GM19025 (cell line): ENCODE data around the gene FAM47E.

ENCODE experiments used
- ATAC-seq: cut with Tn5 transposase; IDR thresholded peaks from one replicate; pipeline ENCODE4 v1.9.1; 2021; ENCODE audit warnings: mild to moderate bottlenecking, low read depth, moderate library complexity; ENCODE audit not compliant: unreplicated experiment

FAM47E gene

DNA sequence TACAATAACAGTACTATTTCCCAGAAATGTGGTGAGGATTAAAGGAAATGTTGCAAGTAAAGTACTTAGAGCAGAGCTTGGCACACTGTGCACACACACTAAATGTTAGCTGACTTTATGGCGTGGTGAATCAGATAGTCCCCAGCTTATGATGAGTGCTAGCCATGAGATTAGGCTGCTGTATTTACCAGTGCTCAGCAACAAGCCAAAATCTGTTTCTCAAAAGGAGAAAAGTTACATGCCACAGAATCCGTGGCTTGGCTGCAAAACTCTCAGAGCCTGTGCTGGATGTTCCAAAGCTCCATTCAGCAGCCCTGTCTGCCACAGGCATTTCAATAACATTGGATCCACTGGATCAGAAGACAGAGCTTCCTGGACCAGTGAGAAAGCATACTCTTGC lies 42.3 kb downstream of the FAM47E start:
- no peak for ATAC-seq

DNA sequence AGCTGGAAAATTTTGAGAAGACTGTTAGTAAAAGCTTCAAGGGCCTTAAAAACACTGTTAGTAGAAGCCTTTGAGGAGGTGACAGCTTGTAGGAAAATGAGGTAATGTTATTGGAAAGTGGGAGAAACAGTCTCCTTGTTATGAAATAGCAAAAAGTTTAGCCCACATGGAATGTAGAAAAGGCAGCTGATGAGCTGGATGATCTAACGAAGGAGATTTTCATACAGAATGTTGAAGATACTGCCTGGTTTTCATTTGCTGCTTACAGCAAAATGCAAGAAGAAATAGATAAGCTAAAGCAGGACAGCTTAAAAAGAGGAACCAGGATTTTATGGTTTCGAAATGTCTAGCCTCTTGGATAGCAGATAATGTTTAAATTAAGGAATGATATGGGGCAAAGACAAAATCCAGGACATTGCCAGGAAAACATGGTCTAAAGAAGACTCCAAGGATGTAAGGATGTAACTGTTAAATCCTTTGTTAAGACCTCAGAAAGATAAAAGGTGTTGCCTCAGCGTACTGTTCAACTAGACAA lies 44.8 kb downstream of the FAM47E start:
- no peak for ATAC-seq

- ATAC-seq, result no peak
These were observed 46.7 kb downstream of the FAM47E start for GRCh38 chr4:76298227-76298626.

DNA sequence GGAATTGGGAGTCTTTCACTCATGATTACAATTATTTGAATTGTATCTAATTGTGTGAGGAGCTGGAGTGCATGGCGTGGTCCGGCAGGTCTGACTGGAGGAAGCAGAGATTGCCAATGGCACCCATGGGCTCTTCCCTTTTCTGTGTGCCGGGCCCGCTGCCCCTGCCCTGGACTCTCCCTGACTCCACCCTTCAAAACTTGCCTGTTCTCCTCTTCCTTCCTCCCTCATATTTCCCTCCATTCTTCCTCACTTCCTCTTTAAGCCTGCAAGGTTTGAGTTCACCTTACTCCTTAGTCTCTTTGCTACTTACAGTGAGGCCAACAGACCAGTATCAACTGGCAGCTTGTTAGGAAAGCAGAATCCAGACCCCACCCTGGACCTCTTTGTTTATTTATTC lies 48.5 kb downstream of the FAM47E start:
- no peak for ATAC-seq

- ATAC-seq, result peak; percentile 99
These were observed 49.7 kb downstream of the FAM47E start for GRCh38 chr4:76301068-76301774.

DNA sequence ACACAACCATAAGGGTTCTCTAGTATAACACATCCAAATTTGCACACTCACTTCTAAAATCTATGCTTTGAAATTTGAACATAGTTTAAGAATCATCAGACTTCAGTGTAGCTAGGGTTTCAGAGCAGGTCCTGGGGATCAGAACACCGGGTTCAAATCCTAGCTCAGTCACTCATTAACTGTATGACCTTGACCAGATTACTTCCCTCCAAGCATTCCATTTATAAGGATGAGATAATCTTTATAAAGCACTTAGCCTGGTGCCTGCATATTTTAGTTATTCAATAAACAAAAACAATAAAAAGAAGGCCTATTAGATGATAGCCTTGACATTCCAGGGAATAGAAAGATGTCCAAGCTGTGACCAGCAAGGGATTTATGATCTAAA lies 50.2 kb downstream of the FAM47E start:
- no peak for ATAC-seq

DNA sequence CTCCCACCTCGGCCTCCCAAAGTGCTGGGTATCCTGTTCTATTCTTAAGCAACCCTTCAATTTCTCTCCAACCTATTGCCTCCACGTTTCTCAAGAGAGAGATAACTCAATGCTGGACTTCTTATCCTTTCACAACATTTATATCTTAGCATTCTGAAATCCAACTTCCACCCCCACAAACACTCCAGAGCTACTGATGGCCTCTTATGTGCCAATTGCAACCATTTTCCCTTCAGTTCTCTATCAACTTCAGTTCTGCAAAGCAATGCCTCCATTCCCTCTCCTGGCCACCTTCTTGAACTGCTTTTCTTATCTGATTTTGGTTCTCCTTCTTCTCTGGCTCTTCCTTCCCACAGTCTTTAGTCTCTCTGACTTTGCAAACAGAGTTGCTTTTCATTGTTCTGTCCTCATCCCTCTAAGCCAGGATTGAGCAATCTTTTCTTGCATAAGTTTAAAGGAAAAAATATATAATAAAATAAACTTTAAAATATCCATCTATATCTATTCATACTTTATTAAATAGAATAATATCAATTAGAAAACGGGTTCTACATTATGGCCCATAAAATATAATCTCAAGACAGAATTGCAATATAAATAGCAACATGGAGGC lies 51.4 kb downstream of the FAM47E start:
- ATAC-seq, result no peak

- no peak for ATAC-seq
These were observed 53.6 kb downstream of the FAM47E start for GRCh38 chr4:76305033-76305687.

- ATAC-seq, result no peak
These were observed 54.7 kb downstream of the FAM47E start, which contains the start of gene STBD1 for GRCh38 chr4:76305971-76306881. STBD1 (plus strand) TSS chr4:76306733; CDS start chr4:76306770, 37 bp downstream.

DNA sequence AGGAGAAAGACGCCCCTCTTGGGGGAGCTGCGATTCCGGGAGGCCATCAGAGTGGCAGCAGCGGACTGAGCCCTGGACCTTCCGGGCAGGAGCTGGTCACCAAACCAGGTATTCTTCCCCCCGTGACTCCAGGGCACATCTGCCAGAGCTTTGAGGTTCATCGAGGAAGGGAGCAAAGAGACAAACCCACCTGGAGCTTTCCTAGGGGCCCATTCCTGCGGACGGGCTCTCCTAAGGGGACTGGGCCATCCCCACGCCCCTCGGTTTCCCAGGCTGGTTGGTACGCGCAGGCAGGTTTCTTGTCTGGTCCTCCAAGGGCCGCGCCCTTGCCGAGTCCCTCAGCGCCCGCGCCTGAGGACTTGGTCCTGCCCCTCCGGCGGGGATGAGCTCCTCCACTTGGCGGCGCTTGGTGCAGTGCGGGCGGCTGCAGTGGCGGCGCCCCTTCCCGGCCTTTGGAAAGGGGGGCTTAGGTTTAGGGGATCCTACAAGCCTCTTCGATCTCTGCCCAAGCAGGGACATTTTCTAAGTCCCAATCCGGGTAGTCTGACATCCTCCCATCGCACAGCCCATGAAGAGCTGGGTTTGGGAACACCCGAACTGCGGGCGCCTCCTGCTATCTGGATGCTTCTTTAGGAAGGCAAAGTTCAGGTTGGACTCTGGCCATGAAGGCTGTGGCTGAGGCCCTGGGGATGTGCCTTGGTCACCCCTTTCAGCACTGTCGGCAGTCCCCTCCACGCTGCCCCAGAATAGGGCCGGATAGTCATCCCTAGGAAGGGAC lies 55.5 kb downstream of the FAM47E start:
- ATAC-seq, result no peak

- ATAC-seq, result no peak
These were observed 56.1 kb downstream of the FAM47E start for GRCh38 chr4:76307660-76308014.

- no peak for ATAC-seq
These were observed 57.0 kb downstream of the FAM47E start for GRCh38 chr4:76308548-76308947.

- ATAC-seq, result no peak
These were observed 58.5 kb downstream of the FAM47E start for GRCh38 chr4:76309939-76310550.

DNA sequence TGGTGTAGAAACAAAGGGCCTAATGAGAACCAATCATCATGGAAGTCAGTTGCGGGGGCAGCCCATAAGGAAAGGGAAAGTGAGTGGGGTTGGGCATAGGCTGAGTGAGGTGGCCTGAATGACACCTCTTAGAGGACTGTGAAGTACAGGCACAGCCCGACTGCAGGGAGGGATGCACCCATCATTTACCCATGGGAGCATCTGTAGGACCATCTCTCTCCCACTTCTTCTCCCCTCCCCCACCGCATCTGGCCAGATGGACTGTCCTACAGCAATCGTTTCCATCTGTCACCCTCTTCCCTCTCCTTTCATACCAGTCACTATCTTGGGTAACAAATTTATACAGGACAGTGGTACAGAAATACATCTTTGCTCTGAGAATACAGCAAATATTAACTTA lies 59.2 kb downstream of the FAM47E start:
- no peak for ATAC-seq

- ATAC-seq, result no peak
These were observed 60.4 kb downstream of the FAM47E start for GRCh38 chr4:76311896-76312331.

GRCh38 chr4:76312457-76312856 lies 60.9 kb downstream of the FAM47E start:
- no peak for ATAC-seq

- no peak for ATAC-seq
These were observed 62.0 kb downstream of the FAM47E start for GRCh38 chr4:76313547-76313946.

GRCh38 chr4:76315267-76315918 lies 63.9 kb downstream of the FAM47E start:
- no peak for ATAC-seq

DNA sequence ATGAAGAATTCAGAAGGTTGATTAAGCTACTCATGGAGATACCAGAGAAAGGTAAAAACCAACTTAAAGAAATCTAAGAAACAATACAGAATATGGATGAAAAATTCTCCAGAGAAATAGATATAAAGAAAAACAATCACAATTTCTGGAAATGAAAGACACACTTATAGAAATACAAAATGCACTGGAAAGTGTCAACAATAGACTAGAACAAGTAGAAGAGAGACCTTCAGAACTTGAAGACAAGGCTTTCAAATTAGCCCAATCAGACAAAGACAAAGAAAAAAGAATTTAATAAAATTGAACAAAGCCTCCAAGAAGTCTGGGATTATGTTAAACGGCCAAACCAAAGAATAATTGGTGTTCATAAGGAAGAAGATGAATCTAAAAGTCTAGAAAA lies 64.6 kb downstream of the FAM47E start:
- no peak for ATAC-seq
